OCI-LY7 (cell line): Measurements from ENCODE around the gene ZNF626. TPM values are rescaled to one million over a fixed set of nuclear protein-coding genes. Genes with fewer than 3 reads are reported as not detected.
"Not testable (repeated sequence)": the region's sequence is repeated elsewhere in the genome, so short reads cannot be mapped to it uniquely, and the experiment has no call there.

ENCODE experiments used
- BruUV-seq: library from RNA; stranded (reverse); fragments of 400-500 nt; replicated peaks from 2 replicates; lab custom pipeline; 2021; lab: Mats Ljungman, UMichigan
- CTCF ChIA-PET: fragments of 300-600 bp; sonication (Branson Sonifier 250); formaldehyde crosslinking; loops from one replicate; lab custom pipeline; 2022; ENCODE audit warnings: antibody characterized with exemption; ENCODE audit not compliant: unreplicated experiment; lab: Charles Lee
- POLR2A ChIA-PET: fragments of 300-600 bp; sonication (Branson Sonifier 250); formaldehyde crosslinking; loops from one replicate; lab custom pipeline; 2022; ENCODE audit warnings: antibody characterized with exemption; lab: Charles Lee
- DNase-seq: peaks from one replicate; pipeline ENCODE4 v3.0.0-alpha.2; 2015; ENCODE audit warnings: low spot score
- H2AFZ ChIP-seq: fragments of 200-600 bp; sonication (generic), shearing (Covaris generic); 2 replicates; pipeline ENCODE4 v1.6.1; 2014; ENCODE audit warnings: mild to moderate bottlenecking, antibody characterized with exemption, low read length, moderate library complexity
- H3K27ac ChIP-seq: fragments of 200-600 bp; sonication (generic); 2 replicates; pipeline ENCODE4 v1.5.1; 2014; ENCODE audit warnings: mixed run types, low read depth, mild to moderate bottlenecking, moderate library complexity, low read length, inconsistent platforms; ENCODE audit not compliant: poor library complexity, severe bottlenecking
- H3K36me3 ChIP-seq: fragments of 200-600 bp; sonication (generic); 2 replicates; pipeline ENCODE4 v1.6.1; 2014; ENCODE audit warnings: mild to moderate bottlenecking, antibody characterized with exemption, low read length, moderate library complexity, mixed read lengths; ENCODE audit not compliant: insufficient read depth
- H3K4me1 ChIP-seq: fragments of 200-600 bp; sonication (generic); 2 replicates; pipeline ENCODE4 v1.5.1; 2014; ENCODE audit warnings: mild to moderate bottlenecking, low read length; ENCODE audit not compliant: insufficient read depth, poor library complexity, severe bottlenecking
- H3K4me2 ChIP-seq: fragments of 200-600 bp; sonication (generic); 2 replicates; pipeline ENCODE4 v1.6.1; 2014; ENCODE audit warnings: mild to moderate bottlenecking, low read length
- H3K4me3 ChIP-seq: fragments of 200-600 bp; sonication (generic); 2 replicates; pipeline ENCODE4 v1.5.1; 2014; ENCODE audit warnings: mild to moderate bottlenecking, low read depth, low read length; ENCODE audit not compliant: poor library complexity, severe bottlenecking
- H3K79me2 ChIP-seq: fragments of 200-600 bp; sonication (generic); 2 replicates; pipeline ENCODE4 v1.6.1; 2016; ENCODE audit warnings: low read depth, mild to moderate bottlenecking, low read length, moderate library complexity, mixed read lengths; ENCODE audit not compliant: insufficient read depth
- H3K9me2 ChIP-seq: fragments of 200-600 bp; sonication (generic); 2 replicates; pipeline ENCODE4 v1.6.1; 2016; ENCODE audit warnings: mild to moderate bottlenecking, low read length, mixed read lengths; ENCODE audit not compliant: insufficient read depth
- H3K9me3 ChIP-seq: fragments of 200-600 bp; sonication (generic); 2 replicates; pipeline ENCODE4 v1.6.1; 2014; ENCODE audit warnings: mild to moderate bottlenecking, mixed run types, low read length, mixed read lengths
- H4K20me1 ChIP-seq: fragments of 200-600 bp; sonication (generic); 2 replicates; pipeline ENCODE4 v1.6.1; 2014; ENCODE audit warnings: mild to moderate bottlenecking, antibody characterized with exemption, low read length, moderate library complexity, mixed read lengths; ENCODE audit not compliant: insufficient read depth
- CTCF ChIP-seq: fragments of 200-600 bp; sonication (generic); conservative IDR thresholded peaks from 2 replicates; pipeline ENCODE4 v1.5.1; 2014; ENCODE audit warnings: mild to moderate bottlenecking, antibody characterized with exemption, low read length, moderate library complexity, mixed read lengths
- EZH2phosphoT487 ChIP-seq: fragments of 200-600 bp; sonication (generic); IDR thresholded peaks from 2 replicates; pipeline ENCODE4 v1.6.1; 2018; ENCODE audit warnings: low read depth, borderline replicate concordance, mild to moderate bottlenecking, mixed run types, antibody characterized with exemption, low read length, moderate library complexity, mixed read lengths
- intact Hi-C: fragments of 100-400 bp; cut with micrococcal nuclease; formaldehyde crosslinking; loops from one replicate; pipeline ENCODE4 v1.10.0; 2022; ENCODE audit not compliant: unreplicated experiment
- total RNA-seq, 2 experiments: library from RNA; depleted of rRNA in 1 of 2; stranded (reverse); fragments of >200 nt in 1 of 2; shearing (Covaris generic) in 1 of 2; gene quantifications; 2 replicates each; pipeline ENCODE4 v1.2.3, GENCODE V29; 2014 to 2022

The ZNF626 gene
- total RNA-seq, 2 experiments from 2014 or later: 3.3 to 4.5 TPM

GRCh38 chr19:20616071-20616470, 45.3 kb downstream of the ZNF626 start:
- no peaks in the 10 kb centered on the region for H3K9me3 ChIP-seq
- H3K4me3 ChIP-seq: no peak overlapping the region
- ChIA-PET CTCF (no interaction called here), POLR2A (no interaction called here)
- H3K4me2 ChIP-seq: no peak overlapping the region
- BruUV-seq: no TSS peak
- H3K27ac ChIP-seq: no peak overlapping the region
- no peak for TF ChIP-seq CTCF
- no peak for TF ChIP-seq EZH2phosphoT487
- H4K20me1 ChIP-seq: no peaks in the 10 kb centered on the region
- no peaks in the 10 kb centered on the region for H3K79me2 ChIP-seq
- no peaks in the 10 kb centered on the region for H3K36me3 ChIP-seq
- H3K9me2 ChIP-seq: no peaks in the 10 kb centered on the region
- DNase-seq: no peak
- no peak overlapping the region for H2AFZ ChIP-seq
- H3K4me1 ChIP-seq: no peaks in the 10 kb centered on the region
- intact Hi-C loops: no loop called here

GRCh38 chr19:20614971-20615370, 46.4 kb downstream of the ZNF626 start:
- BruUV-seq, H3K9me2 ChIP-seq, POLR2A ChIA-PET: not testable (repeated sequence)

GRCh38 chr19:20612711-20613316, 48.6 kb downstream of the ZNF626 start:
- Histone ChIP-seq H4K20me1 (no peaks in the 10 kb centered on the region), H3K36me3 (no peaks in the 10 kb centered on the region), H2AFZ (no peak overlapping the region), H3K79me2 (no peaks in the 10 kb centered on the region), H3K27ac (no peak overlapping the region), H3K9me2 (no peaks in the 10 kb centered on the region), H3K4me2 (no peak overlapping the region), H3K4me1 (no peaks in the 10 kb centered on the region), H3K9me3 (no peaks in the 10 kb centered on the region), H3K4me3 (no peak overlapping the region)
- no TSS peak for BruUV-seq
- ChIA-PET POLR2A (no interaction called here), CTCF (no interaction called here)
- no peak for TF ChIP-seq EZH2phosphoT487
- TF ChIP-seq CTCF: no peak
- intact Hi-C loops: no loop called here
- DNase-seq: no peak

More at GRCh38 chr19:20614971-20615370, 46.4 kb downstream of the ZNF626 start:
- H3K9me3 ChIP-seq, H2AFZ ChIP-seq, CTCF ChIA-PET, H3K4me3 ChIP-seq, intact Hi-C loops, H4K20me1 ChIP-seq, H3K79me2 ChIP-seq, H3K27ac ChIP-seq, H3K4me1 ChIP-seq, H3K4me2 ChIP-seq, DNase-seq, H3K36me3 ChIP-seq: not testable (repeated sequence)
